Neuronal stem cell (in vitro differentiated cells): ENCODE measurements around the gene SAMD3.

Experiments used
- DNase-seq: peaks from one replicate; pipeline ENCODE4 v3.0.0-alpha.2; 2013; ENCODE audit warnings: low spot score
- H2AFZ ChIP-seq: one replicate; pipeline ENCODE4 v1.6.1; 2013; ENCODE audit warnings: mild to moderate bottlenecking, low read length, inconsistent platforms
- H2AK5ac ChIP-seq: 2 replicates; pipeline ENCODE4 v1.6.1; 2013; ENCODE audit warnings: low read depth, mild to moderate bottlenecking, inconsistent platforms, low read length, moderate library complexity, mixed read lengths
- H2BK120ac ChIP-seq: 2 replicates; pipeline ENCODE4 v1.6.1; 2013; ENCODE audit warnings: low read depth, mild to moderate bottlenecking, inconsistent platforms, low read length, moderate library complexity, mixed read lengths
- H2BK12ac ChIP-seq: one replicate; pipeline ENCODE4 v1.6.1; 2013; ENCODE audit warnings: low read length, inconsistent platforms
- H2BK15ac ChIP-seq: 2 replicates; pipeline ENCODE4 v1.6.1; 2013; ENCODE audit warnings: mild to moderate bottlenecking, low read length, inconsistent platforms, mixed read lengths
- H2BK5ac ChIP-seq: one replicate; pipeline ENCODE4 v1.6.1; 2013; ENCODE audit warnings: inconsistent platforms, mild to moderate bottlenecking, low read length, moderate library complexity
- H3K14ac ChIP-seq: one replicate; pipeline ENCODE4 v1.6.1; 2013; ENCODE audit warnings: low read length, inconsistent platforms
- H3K18ac ChIP-seq: 2 replicates; pipeline ENCODE4 v1.6.1; 2013; ENCODE audit warnings: low read length, inconsistent platforms
- H3K23ac ChIP-seq: 2 replicates; pipeline ENCODE4 v1.6.1; 2013; ENCODE audit warnings: low read depth, mild to moderate bottlenecking, mixed read lengths, low read length, inconsistent platforms; ENCODE audit not compliant: poor library complexity
- H3K27ac ChIP-seq: replicated peaks from 3 replicates; pipeline ENCODE4 v1.5.1; 2013; ENCODE audit warnings: low read length, inconsistent platforms
- H3K27me3 ChIP-seq, 3 experiments: 2 replicates each; pipeline ENCODE4 v1.6.1; 2013; ENCODE audit warnings: low read length in 3 of 3, mild to moderate bottlenecking in 2 of 3, inconsistent platforms in 1 of 3, low read depth in 1 of 3, mixed read lengths in 1 of 3, moderate library complexity in 1 of 3; ENCODE audit not compliant: control insufficient read depth in 3 of 3, insufficient read depth in 3 of 3
- H3K36me3 ChIP-seq, 2 donors: replicated peaks in 1 of 2; 2 replicates each; pipeline ENCODE4 v1.6.1; 2013; ENCODE audit warnings: low read length in 2 of 2; ENCODE audit not compliant: control insufficient read depth in 2 of 2, insufficient read depth in 2 of 2
- H3K4ac ChIP-seq: 2 replicates; pipeline ENCODE4 v1.6.1; 2013; ENCODE audit warnings: inconsistent platforms, mild to moderate bottlenecking, low read length, moderate library complexity
- H3K4me1 ChIP-seq, 2 donors: 1 replicate in 1 of 2; 2 replicates in 1 of 2; pipeline ENCODE4 v1.6.1; 2013; ENCODE audit warnings: low read length in 2 of 2, low read depth in 1 of 2; ENCODE audit not compliant: control insufficient read depth in 2 of 2, insufficient read depth in 1 of 2
- H3K4me2 ChIP-seq: one replicate; pipeline ENCODE4 v1.6.1; 2013; ENCODE audit warnings: mild to moderate bottlenecking, low read length, inconsistent platforms; ENCODE audit not compliant: insufficient read depth, poor library complexity, severe bottlenecking
- H3K4me3 ChIP-seq, 2 donors: 2 replicates each; pipeline ENCODE4 v1.5.1; 2013; ENCODE audit warnings: low read length in 2 of 2, mild to moderate bottlenecking in 2 of 2, inconsistent platforms in 1 of 2, moderate library complexity in 1 of 2
- H3K79me1 ChIP-seq: one replicate; pipeline ENCODE4 v1.6.1; 2013; ENCODE audit warnings: low read depth, mild to moderate bottlenecking, inconsistent platforms, low read length, moderate library complexity
- H3K9ac ChIP-seq: one replicate; pipeline ENCODE4 v1.6.1; 2013; ENCODE audit warnings: mild to moderate bottlenecking, low read depth, low read length, inconsistent platforms; ENCODE audit not compliant: poor library complexity
- H3K9me3 ChIP-seq, 2 donors: replicated peaks in 1 of 2; 2 replicates each; pipeline versions ENCODE3 to v1.6.1; 2013; ENCODE audit warnings: low read length in 2 of 2, mild to moderate bottlenecking in 2 of 2, inconsistent platforms in 1 of 2, low read depth in 1 of 2, mixed read lengths in 1 of 2, moderate library complexity in 1 of 2; ENCODE audit not compliant: control insufficient read depth in 2 of 2, insufficient read depth in 1 of 2
- H4K8ac ChIP-seq: one replicate; pipeline ENCODE4 v1.6.1; 2013; ENCODE audit warnings: low read depth, mild to moderate bottlenecking, inconsistent platforms, low read length, moderate library complexity
- H4K91ac ChIP-seq: one replicate; pipeline ENCODE4 v1.6.1; 2013; ENCODE audit warnings: low read length, low read depth, mild to moderate bottlenecking, inconsistent platforms; ENCODE audit not compliant: poor library complexity
- WGBS, 2 donors: extraction: QIAGEN DNeasy Blood & Tissue Kit; methylation state at CpG; one replicate each; pipeline ENCODE4 v1.1.7; 2013; ENCODE audit warnings: missing lambda C conversion rate in 2 of 2, mixed read lengths in 1 of 2; ENCODE audit not compliant: insufficient read length in 2 of 2, insufficient replicate concordance in 1 of 2; ENCODE audit errors: extremely low coverage in 2 of 2; 5-methylcytosine and 5-hydroxymethylcytosine counted together

The SAMD3 gene

GRCh38 chr6:130148181-130148580 lies 74.6 kb downstream of the SAMD3 start:
- no peak for DNase-seq
- H2BK12ac ChIP-seq, result no peak overlapping the region
- H3K23ac ChIP-seq, result no peak overlapping the region
- no peak overlapping the region for H3K4me3 ChIP-seq
- no peaks in the 10 kb centered on the region for H3K4me1 ChIP-seq
- H4K8ac ChIP-seq, result no peak overlapping the region
- H4K91ac ChIP-seq, result no peak overlapping the region
- no peak overlapping the region for H3K4ac ChIP-seq
- no peak overlapping the region for H3K14ac ChIP-seq
- H2BK120ac ChIP-seq, result no peak overlapping the region
- H3K27ac ChIP-seq, result no peak overlapping the region
- H2AK5ac ChIP-seq, result no peak overlapping the region
- no peak overlapping the region for H2BK5ac ChIP-seq
- no peaks in the 10 kb centered on the region for H3K36me3 ChIP-seq
- WGBS, 2 donors, result 100% methylated on average over 1 of the region's 7 CpGs; no CpG with 5 or more reads in 1 of the 2 donors
- H3K4me2 ChIP-seq, result no peak overlapping the region
- H3K9me3 ChIP-seq, result peaks cover 0 to 1% of the 10 kb centered on the region in 2 donors
- no peak overlapping the region for H3K9ac ChIP-seq
- H3K27me3 ChIP-seq, result no peaks in the 10 kb centered on the region
- H3K18ac ChIP-seq, result no peak overlapping the region
- no peaks in the 10 kb centered on the region for H3K79me1 ChIP-seq
- no peak overlapping the region for H2AFZ ChIP-seq
- no peak overlapping the region for H2BK15ac ChIP-seq

DNA sequence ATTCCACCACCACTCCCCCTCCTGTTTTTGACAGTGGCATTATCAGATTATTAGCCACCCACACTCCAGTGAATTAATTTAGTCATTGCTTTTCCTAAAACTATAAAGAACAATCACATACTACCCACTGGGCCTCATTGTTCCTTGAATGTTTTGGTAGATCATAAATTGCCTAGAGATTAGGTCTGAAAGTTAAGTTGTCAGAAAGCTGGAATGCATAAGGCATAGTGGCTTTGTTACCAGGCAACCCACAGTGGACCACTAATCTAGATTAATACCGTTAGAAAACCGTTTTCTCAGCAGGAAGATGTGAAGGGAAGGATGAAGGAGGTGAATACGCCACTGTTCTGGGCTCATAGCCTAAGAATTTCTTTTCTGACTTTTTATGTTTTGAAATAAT lies 75.6 kb downstream of the SAMD3 start:
- no peak overlapping the region for H4K91ac ChIP-seq
- H3K79me1 ChIP-seq, result no peaks in the 10 kb centered on the region
- H4K8ac ChIP-seq, result no peak overlapping the region
- H3K27ac ChIP-seq, result no peak overlapping the region
- no peaks in the 10 kb centered on the region for H3K4me1 ChIP-seq
- H3K9me3 ChIP-seq, result peaks cover 0 to 1% of the 10 kb centered on the region in 2 donors
- H3K4me2 ChIP-seq, result no peak overlapping the region
- no peak overlapping the region for H3K4me3 ChIP-seq
- H3K23ac ChIP-seq, result no peak overlapping the region
- H2BK12ac ChIP-seq, result no peak overlapping the region
- no peaks in the 10 kb centered on the region for H3K36me3 ChIP-seq
- no peak overlapping the region for H3K14ac ChIP-seq
- H2BK120ac ChIP-seq, result no peak overlapping the region
- H2BK5ac ChIP-seq, result no peak overlapping the region
- H3K18ac ChIP-seq, result no peak overlapping the region
- no peak overlapping the region for H3K9ac ChIP-seq
- no peak overlapping the region for H3K4ac ChIP-seq
- no peak overlapping the region for H2AK5ac ChIP-seq
- H2BK15ac ChIP-seq, result no peak overlapping the region
- H3K27me3 ChIP-seq, result no peaks in the 10 kb centered on the region
- DNase-seq, result no peak
- WGBS, 2 donors, result no CpG with 5 or more reads among the region's 3 CpGs
- no peak overlapping the region for H2AFZ ChIP-seq

DNA sequence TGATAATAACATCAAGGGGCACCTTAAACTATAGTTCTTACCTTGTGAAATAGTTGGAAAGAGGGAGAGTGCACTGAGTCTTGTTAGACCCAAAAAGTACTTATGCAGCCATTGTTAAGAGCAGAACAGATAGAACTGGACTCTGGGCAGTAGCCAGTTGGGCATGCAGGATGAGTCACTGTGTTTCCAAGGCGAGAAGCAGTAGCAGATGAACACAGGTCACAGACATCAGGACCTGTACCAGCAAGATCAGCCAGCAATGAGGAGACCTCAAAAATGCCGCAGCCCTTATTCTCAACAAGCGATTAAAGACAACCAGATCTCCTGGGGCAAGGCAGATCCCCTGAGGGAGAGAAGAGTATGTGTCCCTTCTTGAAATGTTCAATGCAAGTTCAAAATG lies 79.0 kb downstream of the SAMD3 start:
- no peaks in the 10 kb centered on the region for H3K27me3 ChIP-seq
- H2BK15ac ChIP-seq, result no peak overlapping the region
- no peak overlapping the region for H3K14ac ChIP-seq
- no peak overlapping the region for H3K4ac ChIP-seq
- no peak overlapping the region for H2BK5ac ChIP-seq
- no peaks in the 10 kb centered on the region for H3K4me1 ChIP-seq
- no peak overlapping the region for H3K27ac ChIP-seq
- H3K79me1 ChIP-seq, result no peaks in the 10 kb centered on the region
- WGBS, 2 donors, result no CpG with 5 or more reads among the region's 3 CpGs
- no peak overlapping the region for H2AK5ac ChIP-seq
- no peak overlapping the region for H2BK12ac ChIP-seq
- no peak overlapping the region for H3K18ac ChIP-seq
- H4K8ac ChIP-seq, result no peak overlapping the region
- H3K23ac ChIP-seq, result no peak overlapping the region
- H3K9ac ChIP-seq, result no peak overlapping the region
- H2AFZ ChIP-seq, result no peak overlapping the region
- H3K9me3 ChIP-seq, result no peaks in the 10 kb centered on the region
- no peak overlapping the region for H4K91ac ChIP-seq
- no peak overlapping the region for H3K4me2 ChIP-seq
- DNase-seq, result no peak
- H3K36me3 ChIP-seq, result no peaks in the 10 kb centered on the region
- no peak overlapping the region for H3K4me3 ChIP-seq
- no peak overlapping the region for H2BK120ac ChIP-seq

DNA sequence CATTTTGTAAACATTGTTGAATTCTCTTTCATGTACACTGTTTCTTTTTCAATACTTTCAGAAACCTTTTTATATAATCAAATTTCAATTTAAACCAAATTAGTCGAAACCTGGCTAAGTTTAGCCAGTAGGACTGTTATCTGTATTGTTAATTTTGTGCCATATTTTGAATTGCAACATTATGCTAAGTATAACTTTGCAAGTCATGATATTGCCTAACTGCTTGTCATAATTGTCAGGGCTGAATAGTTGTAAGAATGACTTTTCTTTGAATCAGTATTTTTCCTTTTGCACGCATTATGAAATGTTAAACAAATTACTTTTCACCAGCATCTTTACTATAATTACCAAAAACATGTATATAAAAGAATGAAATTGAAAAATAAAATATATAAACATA lies 82.7 kb downstream of the SAMD3 start:
- Histone ChIP-seq H4K91ac (no peak overlapping the region), H2BK12ac (no peak overlapping the region), H3K4me3 (no peak overlapping the region), H3K4ac (no peak overlapping the region), H3K36me3 (no peaks in the 10 kb centered on the region), H3K23ac (no peak overlapping the region), H4K8ac (no peak overlapping the region), H2BK120ac (no peak overlapping the region), H3K14ac (no peak overlapping the region), H3K18ac (no peak overlapping the region), H3K4me1 (no peaks in the 10 kb centered on the region), H2AFZ (no peak overlapping the region), H2BK5ac (no peak overlapping the region), H2AK5ac (no peak overlapping the region), H3K9ac (no peak overlapping the region), H3K79me1 (no peaks in the 10 kb centered on the region), H3K27ac (no peak overlapping the region), H3K27me3 (no peaks in the 10 kb centered on the region), H3K9me3 (no peaks in the 10 kb centered on the region), H3K4me2 (no peak overlapping the region), H2BK15ac (no peak overlapping the region)
- DNase-seq, result no peak
- WGBS, 2 donors, result no CpG with 5 or more reads among the region's 2 CpGs
